HG03280 (cell line): Measurements from ENCODE around the gene TMEM238.
"Not testable (repeated sequence)": the region's sequence is repeated elsewhere in the genome, so short reads cannot be mapped to it uniquely, and the experiment has no call there.

ENCODE experiments used
- ATAC-seq: cut with Tn5 transposase; IDR thresholded peaks from one replicate; pipeline ENCODE4 v1.9.1; 2021; ENCODE audit warnings: mild to moderate bottlenecking, moderate library complexity; ENCODE audit not compliant: unreplicated experiment

TMEM238 gene

GRCh38 chr19:55402509-55402908 lies 18.4 kb upstream of the TMEM238 start:
- ATAC-seq = no peak

GRCh38 chr19:55401390-55401789 lies 17.3 kb upstream of the TMEM238 start:
- not testable (repeated sequence) for ATAC-seq

GRCh38 chr19:55400281-55401087 lies 16.4 kb upstream of the TMEM238 start:
- ATAC-seq = no peak

GRCh38 chr19:55398200-55398925 lies 14.3 kb upstream of the TMEM238 start:
- ATAC-seq = no peak

GRCh38 chr19:55392820-55393761 lies 9.0 kb upstream of the TMEM238 start:
- ATAC-seq = no peak

GRCh38 chr19:55391702-55392615 lies 7.9 kb upstream of the TMEM238 start:
- ATAC-seq = no peak

- ATAC-seq = no peak
Observed at GRCh38 chr19:55391191-55391670, 7.1 kb upstream of the TMEM238 start.

GRCh38 chr19:55390461-55390880 lies 6.4 kb upstream of the TMEM238 start:
- no peak for ATAC-seq

- ATAC-seq = no peak
Observed at GRCh38 chr19:55389386-55390317, 5.6 kb upstream of the TMEM238 start.

GRCh38 chr19:55387736-55388497 lies 3.8 kb upstream of the TMEM238 start:
- no peak for ATAC-seq

GRCh38 chr19:55386493-55386971 lies 2.4 kb upstream of the TMEM238 start:
- no peak for ATAC-seq

GRCh38 chr19:55385724-55386492 lies 1.8 kb upstream of the TMEM238 start, which contains the start of gene RPL28:
Gene RPL28 (plus strand): TSS chr19:55385932. CDS start chr19:55386358, 426 bp downstream.
- ATAC-seq = peak; percentile 67

- ATAC-seq = peak; percentile 53
Observed at GRCh38 chr19:55384920-55385723, 1.0 kb upstream of the TMEM238 start.

GRCh38 chr19:55383279-55384130 lies 587 bp downstream of the TMEM238 start:
- ATAC-seq = peak; percentile 15

GRCh38 chr19:55382522-55383054 lies 1.5 kb downstream of the TMEM238 start:
- ATAC-seq = no peak
